Rectal smooth muscle tissue (tissue), 1 donor: Measurements from ENCODE around the gene SHMT2.
A peak's percentile ranks its signal among the peaks of the same experiment; 100 is the strongest.

Experiments
- H3K27ac ChIP-seq: one replicate; pipeline ENCODE4 v1.7.0; 2013; ENCODE audit warnings: low read depth, low read length, inconsistent platforms
- H3K27me3 ChIP-seq: one replicate; pipeline ENCODE4 v1.7.0; 2013; ENCODE audit warnings: low read length; ENCODE audit not compliant: control insufficient read depth, insufficient read depth
- H3K36me3 ChIP-seq: one replicate; pipeline ENCODE4 v1.7.0; 2013; ENCODE audit warnings: low read length; ENCODE audit not compliant: control insufficient read depth, insufficient read depth
- H3K4me1 ChIP-seq: one replicate; pipeline ENCODE4 v1.7.0; 2013; ENCODE audit warnings: low read length; ENCODE audit not compliant: control insufficient read depth, insufficient read depth
- H3K4me3 ChIP-seq: one replicate; pipeline ENCODE4 v1.7.0; 2013; ENCODE audit warnings: low read length
- H3K9ac ChIP-seq: one replicate; pipeline ENCODE4 v1.7.0; 2013; ENCODE audit warnings: low read length

Gene SHMT2

GRCh38 chr12:57211791-57212700, 17.5 kb upstream of the SHMT2 start:
- peaks cover 20% of the 10 kb centered on the region for H3K27me3 ChIP-seq
- no peak overlapping the region for H3K27ac ChIP-seq
- no peak overlapping the region for H3K4me3 ChIP-seq
- no peaks in the 10 kb centered on the region for H3K4me1 ChIP-seq
- H3K36me3 ChIP-seq = peaks cover 21% of the 10 kb centered on the region
- no peak overlapping the region for H3K9ac ChIP-seq

- no peak overlapping the region for H3K27ac ChIP-seq
- peaks cover 27% of the 10 kb centered on the region for H3K27me3 ChIP-seq
- H3K9ac ChIP-seq = no peak overlapping the region
- H3K4me3 ChIP-seq = no peak overlapping the region
- peaks cover 18% of the 10 kb centered on the region for H3K36me3 ChIP-seq
- H3K4me1 ChIP-seq = no peaks in the 10 kb centered on the region
Measured at GRCh38 chr12:57212701-57213057, 16.8 kb upstream of the SHMT2 start.

GRCh38 chr12:57213058-57213715, 16.3 kb upstream of the SHMT2 start:
- Histone ChIP-seq H3K4me3 (no peak overlapping the region), H3K4me1 (no peaks in the 10 kb centered on the region), H3K36me3 (peaks cover 13% of the 10 kb centered on the region), H3K9ac (no peak overlapping the region), H3K27me3 (peaks cover 32% of the 10 kb centered on the region), H3K27ac (no peak overlapping the region)

- Histone ChIP-seq H3K27ac (no peak overlapping the region), H3K36me3 (peaks cover 11% of the 10 kb centered on the region), H3K4me3 (no peak overlapping the region), H3K4me1 (no peaks in the 10 kb centered on the region), H3K27me3 (peaks cover 38% of the 10 kb centered on the region), H3K9ac (no peak overlapping the region)
Measured at GRCh38 chr12:57213763-57214397, 15.6 kb upstream of the SHMT2 start.

GRCh38 chr12:57214398-57214781, 15.1 kb upstream of the SHMT2 start:
- Histone ChIP-seq H3K27me3 (peaks cover 43% of the 10 kb centered on the region), H3K4me1 (no peaks in the 10 kb centered on the region), H3K4me3 (no peak overlapping the region), H3K36me3 (peaks cover 8% of the 10 kb centered on the region), H3K9ac (no peak overlapping the region), H3K27ac (no peak overlapping the region)

GRCh38 chr12:57215065-57215464, 14.4 kb upstream of the SHMT2 start:
- Histone ChIP-seq H3K4me1 (no peaks in the 10 kb centered on the region), H3K36me3 (peaks cover 3% of the 10 kb centered on the region), H3K4me3 (no peak overlapping the region), H3K27ac (no peak overlapping the region), H3K9ac (no peak overlapping the region), H3K27me3 (peaks cover 49% of the 10 kb centered on the region)

GRCh38 chr12:57215668-57216013, 13.9 kb upstream of the SHMT2 start:
- peaks cover 51% of the 10 kb centered on the region for H3K27me3 ChIP-seq
- H3K36me3 ChIP-seq = peaks cover under 1% of the 10 kb centered on the region
- H3K4me1 ChIP-seq = no peaks in the 10 kb centered on the region
- no peak overlapping the region for H3K27ac ChIP-seq
- no peak overlapping the region for H3K4me3 ChIP-seq
- no peak overlapping the region for H3K9ac ChIP-seq

- H3K9ac ChIP-seq = no peak within 1 kb of the TSS
- H3K27me3 ChIP-seq = peaks cover 57% of the 10 kb centered on the region
- H3K27ac ChIP-seq = no peak within 1 kb of the TSS
- H3K36me3 ChIP-seq = no peaks in the 10 kb centered on the region
- peak within 1 kb of the TSS; percentile 58 for H3K4me3 ChIP-seq
- no peaks in the 10 kb centered on the region for H3K4me1 ChIP-seq
Measured at GRCh38 chr12:57216014-57216911, 13.2 kb upstream of the SHMT2 start, which contains the start of gene NXPH4. Gene NXPH4, plus strand, starts transcription at chr12:57216794. Its CDS starts 176 bp downstream, at chr12:57216970.

- Histone ChIP-seq H3K4me3 (peak overlapping the region; percentile 58), H3K9ac (no peak overlapping the region), H3K36me3 (no peaks in the 10 kb centered on the region), H3K27ac (no peak overlapping the region), H3K4me1 (no peaks in the 10 kb centered on the region), H3K27me3 (peaks cover 67% of the 10 kb centered on the region)
Measured at GRCh38 chr12:57216921-57217879, 12.3 kb upstream of the SHMT2 start.

- Histone ChIP-seq H3K27me3 (peaks cover 76% of the 10 kb centered on the region), H3K4me1 (no peaks in the 10 kb centered on the region), H3K36me3 (no peaks in the 10 kb centered on the region), H3K27ac (no peak overlapping the region), H3K9ac (no peak overlapping the region), H3K4me3 (no peak overlapping the region)
Measured at GRCh38 chr12:57218030-57218853, 11.3 kb upstream of the SHMT2 start.
